Right lobe of liver (tissue), 4 donors: ENCODE measurements around the gene NOS1AP.

Experiments used
- CTCF ChIP-seq, 4 donors: fragments of 200-600 bp in 3 of 4; fragments of 450-650 bp in 1 of 4; IDR thresholded peaks; one replicate each; pipeline versions ENCODE4 v1.5.1 to v1.8.0; 2016 to 2022; ENCODE audit warnings: antibody characterized with exemption in 4 of 4, mild to moderate bottlenecking in 2 of 4
- POLR2A ChIP-seq: fragments of 450-650 bp; IDR thresholded peaks from one replicate; pipeline ENCODE4 v1.6.1; 2017; ENCODE audit warnings: antibody characterized with exemption, mild to moderate bottlenecking
- donor health status: DM: no; HTN: no; CAD: no.
- donor health status: DM: no; HTN: no; CAD: no.
- donor health status: DM: no; HTN: yes; CAD: no.

DNA sequence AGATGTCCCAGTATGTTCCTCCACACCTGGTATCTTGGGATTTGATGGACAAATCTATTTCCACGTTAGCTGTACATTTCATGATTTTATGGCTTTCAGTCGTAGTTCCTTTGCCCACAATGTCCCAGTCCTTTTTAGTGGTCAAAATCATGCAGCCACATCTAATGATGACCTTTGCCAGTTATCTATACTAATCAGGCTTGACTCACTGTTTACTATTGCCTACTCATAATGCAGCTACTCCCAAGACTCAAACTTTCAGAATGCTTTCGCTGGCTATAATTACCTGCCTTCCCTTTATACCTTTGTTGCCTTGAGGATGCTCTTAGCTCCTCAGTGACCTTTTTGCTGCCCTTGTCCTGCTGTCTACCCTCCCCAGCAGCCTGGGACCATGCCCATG is 6.4 kb downstream of the NOS1AP start:
- TF ChIP-seq CTCF (IDR thresholded peaks at IDR 0.05) (no peak), POLR2A (no peak)
